ENCODE results near the gene IL22RA2.
"Not testable (repeated sequence)": the region's sequence is repeated elsewhere in the genome, so short reads cannot be mapped to it uniquely, and the experiment has no call there.

The IL22RA2 gene

GRCh38 chr6:137119196-137120104 lies 54.0 kb downstream of the IL22RA2 start:
- DNase-seq, result no peak

- DNase-seq, result no peak
Measured at GRCh38 chr6:137117581-137117980, 55.9 kb downstream of the IL22RA2 start.

GRCh38 chr6:137116807-137117206 lies 56.6 kb downstream of the IL22RA2 start:
- DNase-seq, result no peak

- no peak for DNase-seq
Measured at GRCh38 chr6:137115658-137116057, 57.8 kb downstream of the IL22RA2 start.

- DNase-seq, result no peak
Measured at GRCh38 chr6:137112067-137112355, 61.4 kb downstream of the IL22RA2 start.

GRCh38 chr6:137111296-137112066 lies 62.0 kb downstream of the IL22RA2 start:
- DNase-seq, result no peak

- no peak for DNase-seq
Measured at GRCh38 chr6:137107767-137108105, 65.7 kb downstream of the IL22RA2 start.

GRCh38 chr6:137107047-137107766 lies 66.2 kb downstream of the IL22RA2 start:
- not testable (repeated sequence) for DNase-seq

- no peak for DNase-seq
Measured at GRCh38 chr6:137106183-137106582, 67.3 kb downstream of the IL22RA2 start.

GRCh38 chr6:137105375-137105774 lies 68.1 kb downstream of the IL22RA2 start:
- no peak for DNase-seq

- no peak for DNase-seq
Measured at GRCh38 chr6:137104926-137105325, 68.5 kb downstream of the IL22RA2 start.

GRCh38 chr6:137102851-137103492 lies 70.5 kb downstream of the IL22RA2 start:
- no peak for DNase-seq

- DNase-seq, result no peak
Measured at GRCh38 chr6:137102050-137102848, 71.2 kb downstream of the IL22RA2 start.

- DNase-seq, result no peak
Measured at GRCh38 chr6:137099689-137100403, 73.6 kb downstream of the IL22RA2 start.

GRCh38 chr6:137097526-137097925 lies 75.9 kb downstream of the IL22RA2 start:
- no peak for DNase-seq

- DNase-seq, result no peak
Measured at GRCh38 chr6:137097057-137097456, 76.4 kb downstream of the IL22RA2 start.

GRCh38 chr6:137095651-137096238 lies 77.7 kb downstream of the IL22RA2 start:
- DNase-seq, result no peak

- DNase-seq, result no peak
Measured at GRCh38 chr6:137095093-137095492, 78.4 kb downstream of the IL22RA2 start.

GRCh38 chr6:137094411-137095008 lies 78.9 kb downstream of the IL22RA2 start:
- peak in 1 of 4 experiments; percentile 6 for DNase-seq
